ENCODE measurements around the gene IL18. TPM values are rescaled to one million over a fixed set of nuclear protein-coding genes. Genes with fewer than 3 reads are reported as not detected.

IL18 gene
- total and polyA plus RNA-seq, 9 of the 15 experiments (the other 6 are each of a cell fraction or from before 2014, with no cell fraction given) = 4.1 to 10.0 (median 6.1) TPM

GRCh38 chr11:112150517-112150916 is 13.4 kb downstream of the IL18 start:
- no TSS peak for BruUV-seq (replicated peaks)
- WGBS (ENCODE audit: insufficient coverage, low coverage, missing lambda C conversion rate) = 45% methylated on average over 5 of the region's 5 CpGs
- no peak for FAIRE-seq
- intact Hi-C loops (cut with micrococcal nuclease) = no loop called here
- Histone ChIP-seq H3K9ac (ENCODE audit: insufficient read depth in 1 of 2, low read depth in 2 of 2, low read length in 2 of 2) (no peak overlapping the region), H3K36me3 (ENCODE audit: control insufficient read depth, insufficient read depth, low read length) (no peaks in the 10 kb centered on the region), H3K9me3 (replicated peaks; ENCODE audit: control insufficient read depth, insufficient read depth, low read depth, low read length) (no peaks in the 10 kb centered on the region), H3K27me3 (ENCODE audit: control insufficient read depth in 2 of 2, insufficient read depth in 2 of 2, low read length in 2 of 2) (no peaks in the 10 kb centered on the region), H3K4me1 (replicated peaks in 1 of 2; ENCODE audit: control insufficient read depth in 2 of 2, insufficient read depth in 2 of 2, low read length in 2 of 2) (no peaks in the 10 kb centered on the region), H3K4me2 (ENCODE audit: insufficient read depth, low read length) (no peak overlapping the region), H3K79me2 (ENCODE audit: control insufficient read depth, insufficient read depth, low read length) (no peaks in the 10 kb centered on the region), H2AFZ (ENCODE audit: low read depth, low read length) (no peak overlapping the region), H3K9me1 (ENCODE audit: control insufficient read depth, insufficient read depth, low read length) (no peaks in the 10 kb centered on the region), H3K4me3 (no peak overlapping the region), H4K20me1 (replicated peaks; ENCODE audit: control insufficient read depth, insufficient read depth, low read length) (no peaks in the 10 kb centered on the region), H3K27ac (ENCODE audit: extremely low read depth, low read depth, low read length) (no peak overlapping the region)
- TF ChIP-seq CBX1 (IDR thresholded peaks at IDR 0.05; ENCODE audit: low read depth) (no peak), MLX (CRISPR knock-in tag; conservative IDR thresholded peaks at IDR 0.05) (no peak), SNAPC5 (CRISPR knock-in tag; IDR thresholded peaks at IDR 0.05) (no peak), FOXJ2 (tag; IDR thresholded peaks at IDR 0.05) (no peak), KAT8 (IDR thresholded peaks at IDR 0.05; ENCODE audit: low read depth) (no peak), TCF3 (CRISPR knock-in tag; IDR thresholded peaks at IDR 0.05) (no peak), SREBF1 (IDR thresholded peaks at IDR 0.05; ENCODE audit: borderline replicate concordance, low read depth, low read length) (no peak), HDAC3 (IDR thresholded peaks at IDR 0.05; ENCODE audit: borderline replicate concordance, partially characterized antibody) (no peak), MECOM (CRISPR knock-in tag; IDR thresholded peaks at IDR 0.05) (no peak), U2AF2 (optimal IDR thresholded peaks at IDR 0.05; ENCODE audit: low read depth, low read length) (no peak), E2F3 (CRISPR knock-in tag; IDR thresholded peaks at IDR 0.05) (no peak), PRDM10 (IDR thresholded peaks at IDR 0.05; ENCODE audit: partially characterized antibody) (no peak)
- POLR2A ChIA-PET = no interaction called here
- DNase-seq (ENCODE audit: extremely low read depth in 1 of 4, low spot score in 3 of 4) = no peak
- no peak for ATAC-seq
- in situ Hi-C loops (cut with MboI) = no loop called here
- CTCF ChIA-PET (ENCODE audit: low intra/inter-chr PET ratio) = interaction anchor here (0.6 kb wide), 1 partner anchor 576 kb away, joined by 3 read pairs; no protein-coding TSS in a partner anchor
